HG02798 (cell line): ENCODE results near the gene THAP9.
"Not testable (repeated sequence)": the region's sequence is repeated elsewhere in the genome, so short reads cannot be mapped to it uniquely, and the experiment has no call there.

Source experiments
- ATAC-seq: cut with Tn5 transposase; IDR thresholded peaks from one replicate; pipeline ENCODE4 v1.9.1; 2021; ENCODE audit warnings: mild to moderate bottlenecking; ENCODE audit not compliant: unreplicated experiment, poor library complexity

Gene THAP9

DNA sequence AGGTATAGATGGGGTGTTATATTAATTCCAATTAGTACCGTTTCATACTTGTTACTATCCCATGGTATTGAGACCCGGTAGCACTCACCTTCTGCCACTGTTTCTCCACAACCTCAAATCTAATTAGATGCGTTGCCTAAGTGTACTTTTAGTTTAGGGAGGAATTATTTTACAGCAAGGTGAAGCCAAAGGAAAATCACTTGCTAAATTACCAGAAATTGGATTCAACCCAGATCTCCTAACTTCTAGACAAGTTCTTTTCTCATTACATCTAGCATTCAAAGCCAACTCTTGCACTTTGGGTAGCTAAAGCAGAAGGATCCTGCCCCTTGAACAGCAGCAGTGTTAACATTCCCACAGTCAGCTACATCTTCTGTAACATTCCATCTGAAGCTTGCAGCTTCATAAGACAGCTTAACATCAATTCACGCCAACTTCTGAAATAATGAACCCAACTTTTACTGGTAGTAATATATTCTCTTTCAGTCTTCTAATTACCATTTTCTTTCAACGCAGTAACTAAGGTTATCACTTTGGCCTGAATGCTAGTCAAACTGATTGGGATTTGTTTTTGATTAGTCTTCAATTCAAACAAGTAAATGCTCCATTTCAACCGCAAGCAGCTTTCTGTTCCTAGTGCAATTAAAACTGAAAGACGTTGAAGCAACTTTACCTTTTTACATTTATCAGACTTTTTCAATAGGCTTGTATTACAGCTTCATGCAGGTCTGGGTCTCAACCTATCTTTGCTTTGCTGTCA is 8.6 kb upstream of the THAP9 start:
- no peak for ATAC-seq

DNA sequence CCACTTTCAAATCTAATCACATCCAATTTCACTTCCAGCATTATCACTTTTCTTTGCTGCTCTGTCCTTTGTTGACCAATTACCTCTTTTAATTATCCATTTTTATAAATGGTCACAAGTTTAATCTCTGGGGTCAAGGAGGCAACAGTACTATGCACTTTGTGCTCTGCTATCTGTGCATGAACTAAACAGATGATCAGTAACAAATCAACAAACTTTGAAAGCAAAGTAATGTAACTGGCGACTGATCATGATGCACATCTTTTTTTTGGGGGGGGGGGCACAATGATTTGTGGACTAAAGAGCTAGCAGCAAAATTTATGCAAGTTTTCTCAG is 8.1 kb upstream of the THAP9 start:
- ATAC-seq = no peak

DNA sequence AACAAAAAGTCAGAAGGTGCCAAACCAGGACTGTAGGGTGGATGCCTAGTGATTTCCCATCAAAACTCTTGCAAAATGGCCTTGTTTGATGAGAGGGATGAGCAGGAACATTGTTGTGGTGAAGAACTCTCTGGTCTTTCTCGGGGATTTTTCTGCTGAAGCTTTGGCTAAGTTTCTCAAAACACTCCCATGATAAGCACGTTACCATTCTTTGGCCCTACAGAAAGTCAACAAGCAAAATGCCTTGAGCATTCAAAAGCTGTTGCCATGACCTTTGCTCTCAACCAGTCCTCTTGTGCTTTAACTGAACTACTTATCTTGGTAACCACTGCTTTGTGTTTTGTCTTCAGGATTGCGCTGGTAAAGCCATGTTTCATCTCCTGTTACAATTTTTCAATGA is 6.6 kb upstream of the THAP9 start:
- no peak for ATAC-seq

DNA sequence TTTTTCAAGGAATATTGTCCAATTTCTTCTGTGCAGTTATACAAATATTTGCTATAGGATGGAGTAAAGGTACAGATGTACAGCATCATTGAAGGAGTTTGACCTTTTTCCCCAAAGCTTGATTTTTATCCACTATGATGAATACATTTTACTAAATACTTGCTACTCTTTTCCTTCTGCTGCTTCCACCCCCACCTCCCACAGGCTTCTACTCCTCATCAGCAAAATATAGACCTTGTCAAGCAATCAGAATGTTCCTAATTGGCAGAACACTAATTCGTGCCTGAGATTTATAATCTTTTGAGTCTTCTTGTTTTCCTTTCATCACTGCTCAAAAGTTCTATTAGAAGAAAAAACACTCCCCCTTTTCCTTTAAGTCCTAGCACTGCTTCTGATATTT is 3.8 kb upstream of the THAP9 start:
- ATAC-seq = no peak

DNA sequence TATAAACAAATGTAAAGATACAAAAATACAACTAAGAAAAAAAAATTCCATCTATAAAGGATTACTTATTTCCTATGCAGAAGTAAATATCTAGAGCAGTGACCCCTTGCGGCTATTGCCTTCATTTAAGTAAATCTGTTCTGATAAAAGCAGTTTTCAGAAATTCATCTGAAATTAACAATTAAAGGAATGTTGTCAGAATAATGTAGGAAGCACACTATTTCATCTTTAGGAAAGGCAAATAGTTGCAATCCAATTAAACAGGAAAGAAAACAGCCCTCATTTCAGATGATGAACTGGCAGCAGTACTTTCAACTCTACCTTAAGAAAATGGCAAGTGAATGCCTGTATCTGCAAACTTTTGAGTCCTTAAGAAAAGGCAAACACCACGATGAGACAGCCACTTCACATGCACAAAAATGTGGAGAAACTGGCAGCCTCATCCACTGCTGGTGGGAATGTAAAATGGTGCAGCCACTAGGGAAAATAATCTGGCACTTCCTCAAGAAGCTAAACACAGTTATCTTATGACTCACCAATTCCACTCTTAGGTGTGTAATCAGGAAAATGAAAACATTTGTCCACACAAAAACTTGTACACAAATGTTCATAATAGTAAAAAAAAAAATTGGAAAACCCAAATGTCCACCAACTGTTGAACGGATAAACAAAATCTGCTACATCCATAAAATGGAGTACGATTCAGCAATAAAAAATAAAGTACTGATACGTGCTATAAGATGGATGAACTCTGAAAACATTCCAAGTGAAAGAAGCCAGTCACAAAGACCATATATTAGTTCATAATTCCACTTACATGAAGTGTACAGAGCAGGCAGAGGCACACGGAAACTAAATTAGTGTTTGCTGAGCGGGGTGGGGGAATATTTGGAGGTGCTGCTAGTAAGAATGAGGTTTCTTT is 2.0 kb upstream of the THAP9 start:
- no peak for ATAC-seq

DNA sequence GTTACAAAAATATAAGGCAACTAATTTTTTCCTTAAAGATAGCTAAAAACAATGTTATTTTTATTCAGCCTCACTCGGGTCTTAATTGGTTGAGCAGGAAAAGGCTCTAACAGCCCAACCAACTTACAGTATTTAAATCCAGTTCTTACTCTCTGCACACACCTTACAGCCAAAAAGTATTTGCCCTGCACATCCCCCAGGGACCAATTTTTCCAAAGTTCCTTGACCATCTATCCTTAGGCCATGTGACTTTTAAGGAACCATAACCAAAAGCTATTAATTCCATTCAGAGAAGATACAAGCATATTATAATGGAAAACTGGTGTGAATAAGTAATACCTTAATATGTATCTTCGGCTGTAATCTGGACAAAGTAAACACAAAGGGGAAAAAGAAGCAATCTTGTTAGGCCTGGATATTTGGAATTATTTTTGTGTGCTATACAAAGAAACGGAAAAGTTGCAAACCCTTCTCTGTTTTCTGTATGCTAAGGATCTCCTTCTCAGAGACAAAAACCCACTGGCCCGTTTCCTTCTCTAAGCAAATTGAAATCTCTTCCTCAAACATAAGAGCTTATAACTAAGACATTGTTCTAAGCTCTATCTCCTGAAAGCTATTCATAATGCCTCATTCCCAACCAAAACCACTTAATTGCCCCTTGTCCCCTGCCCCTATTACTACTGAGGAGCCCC is 1.0 kb upstream of the THAP9 start:
- no peak for ATAC-seq

DNA sequence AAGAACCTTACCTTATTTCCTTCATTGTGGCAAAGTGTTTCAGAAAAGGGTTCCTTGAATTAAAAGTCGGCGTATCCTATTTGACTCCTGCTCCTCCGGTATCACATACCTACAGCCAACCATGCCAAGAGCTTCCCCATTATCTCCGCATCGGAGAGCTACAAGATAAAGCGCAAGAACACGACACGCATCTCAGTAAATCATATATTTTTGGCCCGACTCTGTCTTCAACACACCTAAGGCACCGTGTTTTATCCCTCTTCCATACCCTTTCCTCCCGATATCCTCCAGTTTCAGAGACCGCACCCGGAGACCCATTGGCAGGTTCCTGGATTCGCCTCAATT is 497 bp upstream of the THAP9 start:
- peak; percentile 1 for ATAC-seq

DNA sequence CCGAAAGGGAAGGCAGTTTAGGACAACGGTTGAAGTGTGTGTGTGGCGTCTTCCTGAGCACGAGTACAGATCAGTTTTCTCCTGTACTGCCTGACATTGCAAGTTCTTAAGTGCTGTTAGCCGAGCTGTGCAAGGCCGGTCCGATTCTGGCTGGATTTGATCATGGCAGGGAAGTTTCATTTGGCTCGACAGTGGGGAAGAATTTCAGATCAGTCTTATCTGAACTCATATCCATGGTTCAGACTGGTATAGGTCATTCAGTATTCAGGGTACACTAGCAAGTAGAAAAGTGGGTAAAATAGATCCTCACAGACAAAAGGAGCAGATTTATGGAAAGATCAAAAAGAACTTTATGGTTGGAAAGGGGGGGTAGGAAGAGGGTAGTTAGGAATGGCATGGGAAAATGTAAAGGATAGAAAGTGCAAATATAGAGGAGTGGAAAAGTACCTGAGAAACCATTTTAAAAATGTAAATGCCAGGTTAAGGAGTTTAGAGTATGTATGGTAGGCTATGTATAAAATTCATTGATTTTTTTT is 716 bp downstream of the THAP9 start:
- ATAC-seq = no peak

DNA sequence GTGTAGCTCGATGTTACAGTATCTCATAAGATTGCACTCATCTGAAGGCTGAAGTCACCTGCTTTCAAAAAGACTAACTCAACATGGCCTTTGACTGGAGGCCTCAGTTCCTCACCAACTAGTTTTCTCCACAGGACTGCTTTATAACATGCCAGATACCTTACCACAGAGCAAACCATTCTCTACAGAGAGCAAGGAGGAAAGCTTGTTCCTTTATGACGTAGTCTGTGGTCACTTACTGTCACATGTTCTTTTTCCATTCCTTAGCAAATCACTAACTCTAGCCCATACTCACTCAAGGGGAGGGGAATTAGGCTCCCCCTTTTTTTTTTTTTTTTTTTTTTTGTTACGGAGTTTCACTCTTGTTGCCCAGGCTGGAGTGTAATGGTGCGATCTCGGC is 3.2 kb downstream of the THAP9 start:
- ATAC-seq = no peak

DNA sequence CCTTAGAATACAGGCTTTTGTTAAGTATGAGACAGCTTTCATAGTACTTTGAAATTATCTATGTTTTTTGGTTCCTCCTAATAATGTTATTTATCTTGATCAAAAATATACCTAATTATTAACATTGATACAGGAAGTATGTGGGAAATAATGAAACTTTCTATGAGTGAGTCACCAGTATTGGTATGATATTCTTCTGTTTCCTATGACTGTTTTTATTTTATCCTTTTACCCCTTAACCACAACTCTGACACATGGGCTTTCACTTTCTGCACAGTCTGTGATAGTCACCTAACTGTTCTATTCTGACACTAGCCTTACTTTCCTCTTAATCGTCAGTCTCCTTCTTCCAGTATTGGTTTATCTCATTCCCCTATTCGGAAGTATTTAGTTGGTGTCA is 4.7 kb downstream of the THAP9 start:
- ATAC-seq = peak; percentile 38

DNA sequence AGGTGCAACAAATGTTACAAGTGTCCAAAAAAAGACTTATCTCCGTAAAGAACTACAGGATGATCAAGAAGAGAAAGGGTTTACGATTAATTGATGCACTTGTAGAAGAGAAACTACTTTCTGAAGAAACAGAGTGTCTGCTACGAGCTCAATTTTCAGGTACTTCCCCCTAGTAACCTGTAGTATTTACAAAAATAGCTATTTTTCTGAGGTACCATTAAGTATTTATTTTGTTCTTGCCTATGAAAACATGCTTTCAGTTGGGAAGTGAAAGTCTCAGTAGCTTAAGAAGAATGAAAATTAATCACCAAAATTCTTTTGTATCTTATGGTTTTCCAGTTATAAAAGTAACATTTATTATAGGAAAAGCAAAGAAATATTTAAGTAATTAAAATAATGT is 5.9 kb downstream of the THAP9 start:
- peak; percentile 54 for ATAC-seq

DNA sequence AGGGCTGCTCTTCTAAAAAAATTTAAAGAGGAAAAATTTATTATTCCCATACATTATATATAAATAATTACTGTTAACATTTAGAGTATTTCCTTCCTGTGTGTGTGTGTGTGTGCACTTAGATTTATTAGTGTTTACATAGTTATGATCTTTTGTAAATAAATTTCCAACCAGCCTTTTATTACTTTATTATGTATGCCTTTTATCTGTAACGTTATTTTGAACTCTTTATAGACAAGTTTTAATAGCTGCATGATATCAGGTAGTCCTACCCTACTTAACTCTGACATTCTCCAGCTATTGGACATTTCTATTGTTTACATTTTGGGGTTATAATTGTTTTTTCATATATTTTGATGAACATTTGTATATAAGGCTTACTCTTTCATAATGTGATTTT is 8.8 kb downstream of the THAP9 start:
- ATAC-seq = no peak

DNA sequence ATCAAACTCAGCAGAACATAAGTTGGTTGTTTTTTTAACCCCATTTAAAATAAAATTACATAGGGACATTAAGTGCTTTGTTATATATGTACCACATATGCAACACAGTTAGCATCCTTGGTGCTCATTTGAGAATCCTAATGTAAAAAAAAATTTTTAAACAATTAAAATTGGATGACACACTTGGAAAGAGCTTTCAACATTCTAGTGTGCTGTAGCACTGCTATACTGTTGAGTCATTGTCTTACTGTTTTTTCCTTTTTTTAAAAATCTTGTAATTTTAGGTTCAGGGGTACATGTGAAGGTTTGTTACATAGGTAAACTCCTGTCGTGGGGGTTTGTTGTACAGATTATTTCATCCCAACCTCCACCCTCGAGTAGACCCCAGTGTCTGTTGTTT is 12.8 kb downstream of the THAP9 start:
- no peak for ATAC-seq

DNA sequence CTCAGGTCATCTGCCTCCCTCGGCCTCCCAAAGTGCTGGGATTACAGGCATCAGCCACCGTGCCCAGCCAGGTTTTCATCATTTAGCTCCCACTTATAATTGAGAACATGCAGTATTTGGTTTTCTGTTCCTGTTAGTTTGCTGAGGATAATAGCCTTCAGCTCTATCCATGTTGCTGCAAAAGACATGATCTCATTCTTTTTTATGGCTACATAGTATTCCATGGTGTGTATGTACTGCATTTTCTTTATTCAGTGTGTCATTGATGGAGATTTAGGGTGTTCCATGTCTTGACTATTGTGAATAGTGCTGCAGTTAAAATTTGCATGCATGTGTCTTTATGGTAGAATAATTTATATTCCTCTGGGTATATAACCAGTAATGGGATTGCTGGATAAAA is 13.4 kb downstream of the THAP9 start:
- ATAC-seq = not testable (repeated sequence)

DNA sequence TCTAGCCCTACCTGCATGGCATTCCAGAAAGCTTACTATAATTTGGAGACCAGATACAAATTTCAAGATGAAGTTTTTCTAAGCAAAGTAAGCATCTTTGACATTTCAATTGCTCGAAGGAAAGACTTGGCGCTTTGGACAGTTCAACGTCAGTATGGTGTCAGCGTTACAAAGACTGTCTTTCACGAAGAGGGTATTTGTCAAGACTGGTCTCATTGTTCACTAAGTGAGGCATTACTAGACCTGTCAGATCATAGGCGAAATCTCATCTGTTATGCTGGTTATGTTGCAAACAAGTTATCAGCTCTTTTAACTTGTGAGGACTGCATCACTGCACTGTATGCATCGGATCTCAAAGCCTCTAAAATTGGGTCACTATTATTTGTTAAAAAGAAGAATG is 17.6 kb downstream of the THAP9 start:
- no peak for ATAC-seq

DNA sequence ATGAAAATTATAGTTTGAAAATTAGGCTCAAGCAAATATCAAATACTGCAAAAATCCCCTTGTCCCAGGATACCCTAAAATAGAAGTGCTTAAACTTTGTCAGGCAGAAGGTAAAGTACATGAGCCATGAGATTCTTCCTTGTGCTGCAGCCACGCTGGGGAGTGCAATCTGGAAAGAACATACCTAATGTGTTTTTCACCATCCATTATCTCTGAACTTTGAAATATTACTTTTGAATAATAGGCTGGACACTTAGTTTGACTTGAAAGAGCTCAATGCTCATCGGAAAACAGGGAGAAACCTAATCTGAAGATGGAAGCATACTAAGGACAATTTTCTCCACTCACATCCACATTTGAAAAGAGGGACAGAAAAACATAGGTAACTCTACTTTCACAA is 18.9 kb downstream of the THAP9 start:
- ATAC-seq = no peak

DNA sequence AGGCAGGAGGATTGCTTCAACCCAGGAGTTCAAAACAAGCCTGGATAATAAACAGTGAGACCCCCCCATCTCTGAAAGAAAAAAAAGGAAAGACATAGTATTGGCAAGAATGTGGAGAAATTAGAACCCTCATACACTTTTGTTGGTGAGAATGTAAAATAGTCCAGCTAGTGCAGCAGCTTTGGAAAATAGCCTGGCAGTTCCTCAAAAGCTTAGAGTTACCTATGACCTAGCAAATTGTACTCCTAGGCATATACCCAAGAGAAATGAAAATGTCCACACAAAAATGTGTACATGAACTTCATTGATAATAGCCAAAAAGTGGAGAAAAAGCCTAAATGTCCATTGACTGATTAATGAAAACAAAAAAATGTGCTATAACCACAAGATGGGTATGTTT is 21.3 kb downstream of the THAP9 start:
- no peak for ATAC-seq

DNA sequence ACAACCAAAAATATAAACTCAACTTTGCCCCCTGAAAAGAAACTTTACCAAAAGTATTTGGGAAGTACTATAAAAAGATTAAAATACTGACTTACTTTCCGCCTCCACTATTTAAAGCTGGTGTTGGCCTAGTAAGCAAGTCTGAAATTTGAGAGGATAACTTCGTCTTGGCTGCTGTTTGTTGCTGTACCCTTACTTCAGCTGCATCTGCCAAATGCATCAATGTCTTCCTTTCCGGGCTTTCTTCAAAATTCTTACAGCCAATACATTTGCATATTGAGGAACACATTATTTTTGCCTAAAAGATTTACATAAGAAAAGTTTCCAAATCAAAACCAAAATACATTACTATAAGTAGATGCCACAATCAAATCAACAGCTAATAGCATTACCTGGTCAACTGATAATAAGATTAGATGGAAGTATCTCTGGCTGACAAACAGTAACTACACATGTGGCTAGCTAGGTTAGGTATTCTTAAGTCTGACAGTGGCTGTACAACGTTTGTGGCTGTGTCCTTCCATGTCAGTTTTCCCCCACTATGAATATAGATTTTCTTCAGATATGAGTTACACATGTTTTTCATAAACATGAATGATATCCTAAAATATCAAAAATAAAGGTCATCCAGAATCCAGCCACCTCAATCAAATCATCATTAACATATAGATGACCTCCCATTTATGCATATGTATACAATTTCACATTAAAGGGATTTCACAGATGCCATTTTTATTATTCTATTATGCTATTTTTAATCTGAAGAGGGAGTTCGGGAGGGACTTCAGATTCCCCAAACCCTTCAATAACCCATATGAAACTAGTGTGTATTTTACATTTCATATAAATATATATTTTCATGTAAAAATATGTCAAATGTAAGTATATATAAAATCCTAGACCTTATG is 30.6 kb downstream of the THAP9 start:
- no peak for ATAC-seq

DNA sequence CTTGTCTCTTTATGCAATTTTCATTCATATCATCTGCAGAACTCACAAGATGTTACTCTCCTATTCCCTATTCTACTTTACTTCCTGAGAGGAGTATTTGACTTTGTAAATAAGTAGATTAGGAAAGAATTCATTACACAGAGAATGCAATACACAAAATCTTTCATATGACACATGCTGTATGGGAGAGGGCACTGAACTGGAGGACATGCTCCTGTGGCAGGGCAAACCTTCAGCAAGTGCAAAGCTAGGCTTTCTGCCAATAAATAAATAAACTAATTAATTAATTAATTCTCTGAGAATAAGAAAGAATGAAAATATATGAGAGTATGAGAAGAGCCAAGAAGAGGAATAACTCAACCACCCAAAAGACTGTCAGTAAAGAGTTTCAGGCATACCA is 33.9 kb downstream of the THAP9 start:
- no peak for ATAC-seq

DNA sequence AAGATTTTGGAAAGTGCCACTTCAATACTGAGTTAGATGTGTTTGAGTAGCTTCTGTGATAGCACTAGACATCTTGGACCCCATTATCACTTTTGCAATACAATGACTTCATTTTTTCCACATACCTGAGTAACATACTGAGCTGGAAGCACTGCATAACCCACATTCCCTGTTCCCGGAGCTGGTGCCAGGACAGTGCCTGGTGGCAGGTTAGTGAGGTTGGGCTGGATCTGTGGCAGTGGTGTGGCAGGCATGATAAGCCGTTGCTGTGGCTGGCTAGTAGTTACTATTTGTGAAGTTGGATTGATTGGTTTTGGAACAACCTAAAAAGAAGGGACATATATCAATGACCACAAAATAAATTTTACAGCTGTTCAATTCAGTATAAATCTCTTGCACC is 38.9 kb downstream of the THAP9 start:
- ATAC-seq = no peak
